Cardiac muscle cell (in vitro differentiated cells and primary cell): ENCODE measurements around the gene HES7. TPM values are rescaled to one million over a fixed set of nuclear protein-coding genes. Genes with fewer than 3 reads are reported as not detected.
"Not testable (repeated sequence)": the region's sequence is repeated elsewhere in the genome, so short reads cannot be mapped to it uniquely, and the experiment has no call there.

ENCODE experiments used
- DNase-seq, 2 donors: peaks; one replicate each; pipeline versions ENCODE4 v3.0.0 to v3.0.0-alpha.2; 2010 to 2017; ENCODE audit warnings: low read depth in 1 of 2, low spot score in 1 of 2
- H3K27ac ChIP-seq: fragments of 200-600 bp; sonication (generic); 2 replicates; pipeline ENCODE4 v1.5.1; 2016
- H3K27me3 ChIP-seq: fragments of 200-600 bp; sonication (generic); 2 replicates; pipeline ENCODE4 v1.6.0; 2016; ENCODE audit warnings: control low read depth
- H3K36me3 ChIP-seq: fragments of 200-600 bp; sonication (generic); 2 replicates; pipeline ENCODE4 v1.5.1; 2016; ENCODE audit warnings: control low read depth
- H3K4me1 ChIP-seq: fragments of 200-600 bp; sonication (generic); 2 replicates; pipeline ENCODE4 v1.8.1; 2017; ENCODE audit warnings: low read depth, mild to moderate bottlenecking, mixed run types
- H3K4me3 ChIP-seq: fragments of 200-600 bp; sonication (generic); 2 replicates; pipeline ENCODE4 v1.5.1; 2016; ENCODE audit warnings: mild to moderate bottlenecking
- H3K9me3 ChIP-seq: fragments of 200-600 bp; sonication (generic); 2 replicates; pipeline ENCODE4 v1.5.1; 2017; ENCODE audit warnings: low read depth, mild to moderate bottlenecking, control low read depth
- polyA plus RNA-seq: library from polyadenylated mRNA; unstranded; fragments of >200 nt; fragmentation: Nextera tagmentation; extraction: Ambion mirVana; gene quantifications from 2 replicates; pipeline ENCODE4 v1.2.1, GENCODE V29; 2016
- total RNA-seq: library from RNA; depleted of rRNA; stranded (reverse); fragments of >200 nt; gene quantifications from 2 replicates; pipeline ENCODE4 v1.2.3, GENCODE V29; 2016
- TF ChIP-seq, protein P1 (sequence below): IDR thresholded peaks from 2 replicates; pipeline ENCODE4 v1.5.1; 2012; ENCODE audit warnings: low read depth, mild to moderate bottlenecking, low read length

HES7 gene
- total and polyA plus RNA-seq, 2 experiments from 2014 or later, result 1.1 to 6.2 TPM

DNA sequence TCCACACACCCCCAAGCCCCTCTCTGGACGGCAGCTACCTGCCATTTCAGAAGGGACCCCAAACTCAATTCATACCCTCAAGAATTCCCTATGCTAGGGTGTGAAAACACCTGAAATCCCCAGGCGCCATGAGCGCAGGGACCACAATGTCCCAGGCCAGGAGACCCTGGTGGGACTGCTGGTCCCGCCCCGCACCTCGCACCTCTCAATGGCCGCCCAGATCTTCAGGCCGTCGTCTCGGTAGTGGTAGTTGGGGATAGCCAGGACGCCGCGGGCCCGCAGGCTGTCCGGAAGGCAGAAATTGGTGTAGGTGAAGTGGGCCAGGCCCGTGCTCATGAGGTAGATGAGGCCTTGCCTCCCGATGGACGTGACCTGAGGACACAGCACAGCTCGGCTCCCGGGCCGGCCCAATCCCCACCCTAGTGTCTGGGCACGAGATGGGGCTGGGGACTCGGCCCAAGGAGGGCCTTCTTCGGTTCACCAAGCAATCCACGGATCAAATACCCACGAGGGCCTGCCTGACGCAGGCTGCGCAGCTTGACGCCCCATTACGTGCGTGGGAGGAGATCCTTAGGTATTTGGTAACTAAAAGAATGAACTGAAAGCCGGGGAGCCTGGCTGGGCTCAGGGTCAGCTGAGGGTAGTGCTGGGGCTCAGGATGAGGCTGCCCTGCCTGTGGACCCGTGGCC, 14.8 kb downstream of the HES7 start:
- DNase-seq, result peak in 1 of 2 donors; percentile 23
- H3K4me3 ChIP-seq, result no peak overlapping the region
- no peaks in the 10 kb centered on the region for H3K36me3 ChIP-seq
- H3K9me3 ChIP-seq, result no peaks in the 10 kb centered on the region
- no peak overlapping the region for H3K27ac ChIP-seq
- peaks cover 6% of the 10 kb centered on the region for H3K4me1 ChIP-seq
- TF ChIP-seq, protein P1, sequence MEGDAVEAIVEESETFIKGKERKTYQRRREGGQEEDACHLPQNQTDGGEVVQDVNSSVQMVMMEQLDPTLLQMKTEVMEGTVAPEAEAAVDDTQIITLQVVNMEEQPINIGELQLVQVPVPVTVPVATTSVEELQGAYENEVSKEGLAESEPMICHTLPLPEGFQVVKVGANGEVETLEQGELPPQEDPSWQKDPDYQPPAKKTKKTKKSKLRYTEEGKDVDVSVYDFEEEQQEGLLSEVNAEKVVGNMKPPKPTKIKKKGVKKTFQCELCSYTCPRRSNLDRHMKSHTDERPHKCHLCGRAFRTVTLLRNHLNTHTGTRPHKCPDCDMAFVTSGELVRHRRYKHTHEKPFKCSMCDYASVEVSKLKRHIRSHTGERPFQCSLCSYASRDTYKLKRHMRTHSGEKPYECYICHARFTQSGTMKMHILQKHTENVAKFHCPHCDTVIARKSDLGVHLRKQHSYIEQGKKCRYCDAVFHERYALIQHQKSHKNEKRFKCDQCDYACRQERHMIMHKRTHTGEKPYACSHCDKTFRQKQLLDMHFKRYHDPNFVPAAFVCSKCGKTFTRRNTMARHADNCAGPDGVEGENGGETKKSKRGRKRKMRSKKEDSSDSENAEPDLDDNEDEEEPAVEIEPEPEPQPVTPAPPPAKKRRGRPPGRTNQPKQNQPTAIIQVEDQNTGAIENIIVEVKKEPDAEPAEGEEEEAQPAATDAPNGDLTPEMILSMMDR, result no peak
- H3K27me3 ChIP-seq, result peaks cover 63% of the 10 kb centered on the region

DNA sequence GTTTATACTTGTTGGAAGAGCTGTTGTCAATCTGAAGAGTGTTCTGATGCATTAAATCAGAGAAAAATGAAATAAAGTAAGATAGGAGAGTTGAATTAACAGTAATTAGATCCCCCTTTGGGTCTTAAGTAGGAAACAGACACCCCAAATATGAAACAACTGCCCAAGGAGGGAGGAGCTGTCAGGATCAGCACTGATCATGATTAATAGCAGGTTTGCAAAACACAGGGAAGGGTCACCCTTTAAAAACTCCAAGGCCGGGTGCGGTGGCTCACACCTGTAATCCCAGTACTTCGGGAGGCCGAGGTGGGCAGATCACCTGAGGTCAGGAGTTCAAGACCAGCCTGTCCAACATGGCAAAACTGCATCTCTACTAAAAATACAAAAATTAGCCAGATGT, 16.9 kb downstream of the HES7 start:
- not testable (repeated sequence) for H3K9me3 ChIP-seq, H3K4me1 ChIP-seq, H3K4me3 ChIP-seq, H3K27ac ChIP-seq, DNase-seq, H3K36me3 ChIP-seq
- H3K27me3 ChIP-seq, result peaks cover 53% of the 10 kb centered on the region

DNA sequence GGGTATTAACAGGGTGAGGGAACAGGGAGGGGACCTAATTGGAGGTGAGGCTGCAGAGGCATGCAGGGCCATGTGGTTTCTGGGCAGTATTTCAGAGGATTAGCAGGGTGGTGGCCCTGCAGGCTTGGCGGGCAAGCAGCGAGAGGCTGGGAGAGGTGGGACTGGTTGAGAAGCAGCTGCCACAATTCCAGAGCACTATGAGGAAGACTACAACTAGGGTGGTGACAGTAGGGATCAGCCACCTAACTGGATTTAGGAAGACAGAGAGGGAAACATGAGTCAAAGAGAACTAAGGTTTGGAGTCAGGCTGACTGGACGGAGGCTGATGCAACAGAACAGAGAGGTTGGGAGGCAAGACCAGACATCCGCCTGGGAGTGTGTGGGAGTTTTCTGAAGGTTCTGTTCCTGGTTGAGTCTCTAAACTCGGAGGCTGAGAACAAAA, 17.9 kb downstream of the HES7 start:
- Histone ChIP-seq H3K4me1 (peaks cover 6% of the 10 kb centered on the region), H3K9me3 (no peaks in the 10 kb centered on the region), H3K36me3 (no peaks in the 10 kb centered on the region), H3K4me3 (no peak overlapping the region), H3K27ac (no peak overlapping the region), H3K27me3 (peaks cover 43% of the 10 kb centered on the region)
- TF ChIP-seq, protein P1, result no peak
- DNase-seq, result peak in 1 of 2 donors; percentile 69

DNA sequence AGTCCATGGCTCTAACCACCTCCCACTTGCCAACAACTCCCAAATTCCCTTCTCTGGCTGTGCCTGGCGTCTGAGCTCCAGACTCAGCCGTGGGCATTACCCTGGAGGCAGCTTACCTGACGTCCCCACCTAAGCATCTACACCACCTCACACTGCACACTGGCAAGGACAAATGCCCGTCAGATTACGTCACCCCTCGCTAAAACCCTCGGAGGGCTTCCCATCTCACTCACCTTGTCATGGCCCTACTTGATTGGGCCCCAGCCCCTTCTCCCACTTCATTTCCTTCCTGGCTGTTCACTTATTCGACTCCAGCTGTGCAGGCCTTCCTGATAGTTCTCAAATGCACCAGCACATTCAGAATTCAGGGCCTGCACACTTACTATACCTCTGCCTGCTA, 19.0 kb downstream of the HES7 start:
- H3K27me3 ChIP-seq, result peaks cover 32% of the 10 kb centered on the region

DNA sequence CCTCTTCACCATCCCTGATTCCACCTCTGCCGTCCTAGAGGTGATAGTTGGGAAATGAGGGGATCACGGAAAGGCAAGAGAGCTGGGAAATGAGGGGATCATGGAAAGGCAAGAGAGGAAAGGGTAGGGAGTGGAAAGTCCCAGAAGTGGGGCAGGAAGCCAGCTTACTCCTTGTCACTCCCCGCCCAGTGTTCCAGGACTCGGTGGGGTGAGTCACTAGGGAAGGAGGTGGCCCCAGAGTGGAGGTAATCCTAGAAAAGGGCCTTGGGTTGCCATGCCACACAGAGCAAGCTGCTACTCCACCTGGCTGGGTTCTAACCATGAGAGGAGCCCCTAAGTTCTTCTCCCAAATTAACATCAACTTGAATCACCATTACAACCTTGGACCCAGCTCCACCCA, 20.4 kb downstream of the HES7 start:
- H3K4me3 ChIP-seq, result no peak overlapping the region
- no peaks in the 10 kb centered on the region for H3K9me3 ChIP-seq
- no peak overlapping the region for H3K27ac ChIP-seq
- H3K4me1 ChIP-seq, result peaks cover 3% of the 10 kb centered on the region
- TF ChIP-seq, protein P1, result no peak
- no peak for DNase-seq
- no peaks in the 10 kb centered on the region for H3K36me3 ChIP-seq
- peaks cover 18% of the 10 kb centered on the region for H3K27me3 ChIP-seq

More for the DNA sequence above, 19.0 kb downstream of the HES7 start:
- peaks cover 5% of the 10 kb centered on the region for H3K4me1 ChIP-seq
- no peak overlapping the region for H3K4me3 ChIP-seq
- no peak overlapping the region for H3K27ac ChIP-seq
- H3K9me3 ChIP-seq, result no peaks in the 10 kb centered on the region
- DNase-seq, result no peak
- TF ChIP-seq, protein P1, result no peak
- H3K36me3 ChIP-seq, result no peaks in the 10 kb centered on the region

DNA sequence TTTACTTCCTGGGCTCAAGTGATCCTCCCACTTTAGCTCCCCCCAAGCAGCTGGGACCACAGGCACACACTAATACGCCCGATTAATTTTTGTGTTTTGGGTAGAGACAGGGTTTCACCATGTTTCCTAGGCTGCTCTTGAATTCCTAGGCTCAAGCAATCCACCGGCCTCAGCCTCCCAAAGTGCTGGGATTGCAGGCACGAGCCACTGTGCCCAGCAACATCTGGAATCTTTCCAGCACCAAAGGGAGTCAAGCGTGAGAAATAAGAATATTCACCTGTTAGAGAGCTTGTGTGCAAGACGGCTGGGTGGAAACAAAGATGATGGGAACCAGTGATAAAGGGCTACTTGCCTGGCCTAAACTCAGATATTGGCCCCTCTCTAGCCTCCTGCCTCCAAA, 22.2 kb downstream of the HES7 start:
- TF ChIP-seq, protein P1, result no peak
- H3K4me1 ChIP-seq, result no peaks in the 10 kb centered on the region
- no peaks in the 10 kb centered on the region for H3K36me3 ChIP-seq
- H3K27ac ChIP-seq, result no peak overlapping the region
- no peak overlapping the region for H3K4me3 ChIP-seq
- DNase-seq, result no peak
- peaks cover 22% of the 10 kb centered on the region for H3K27me3 ChIP-seq
- no peaks in the 10 kb centered on the region for H3K9me3 ChIP-seq
